T-helper 2 cell (primary cell): Measurements from ENCODE around the gene DUSP10.

ENCODE experiments used
- DNase-seq, 5 experiments: peaks; one replicate each; pipeline versions ENCODE4 v3.0.0 to v3.0.0-alpha.2; 2012 to 2022
- total RNA-seq, 2 donors: gene quantifications; one replicate each; lab custom pipeline; 2026; lab: John Stamatoyannopoulos, UW

The DUSP10 gene
- total RNA-seq = 243 to 264 reads per million in 2 donors

GRCh38 chr1:221741703-221742554 lies at the start of gene DUSP10:
Gene DUSP10, minus strand, starts transcription at chr1:221742089. Its CDS starts 2,345 bp downstream, at chr1:221739744.
- DNase-seq = peak; percentile 89 to 100 (median 98)

GRCh38 chr1:221788466-221788865 lies 46.6 kb upstream of the DUSP10 start:
- DNase-seq = no peak

GRCh38 chr1:221786647-221787046 lies 44.8 kb upstream of the DUSP10 start:
- no peak for DNase-seq

- peak in 2 of 5 experiments; percentile 26 to 74 for DNase-seq
These were observed 42.0 kb upstream of the DUSP10 start for GRCh38 chr1:221783936-221784335.

- DNase-seq = peak in 2 of 5 experiments; percentile 47 to 84
These were observed 41.5 kb upstream of the DUSP10 start for GRCh38 chr1:221783437-221783836.

GRCh38 chr1:221782970-221783369 lies 41.1 kb upstream of the DUSP10 start:
- peak in 1 of 5 experiments; percentile 35 for DNase-seq

- DNase-seq = no peak
These were observed 40.6 kb upstream of the DUSP10 start for GRCh38 chr1:221782477-221782876.

- DNase-seq = no peak
These were observed 39.3 kb upstream of the DUSP10 start for GRCh38 chr1:221781102-221781755.

GRCh38 chr1:221780175-221780574 lies 38.3 kb upstream of the DUSP10 start:
- DNase-seq = no peak

GRCh38 chr1:221779771-221780170 lies 37.9 kb upstream of the DUSP10 start:
- no peak for DNase-seq

- DNase-seq = peak in 2 of 5 experiments; percentile 56 to 87
These were observed 36.8 kb upstream of the DUSP10 start for GRCh38 chr1:221778535-221779142.

- DNase-seq = peak in 2 of 5 experiments; percentile 43 to 54
These were observed 36.2 kb upstream of the DUSP10 start for GRCh38 chr1:221778125-221778524.

- DNase-seq = peak in 3 of 5 experiments; percentile 7 to 88 (median 85)
These were observed 35.7 kb upstream of the DUSP10 start for GRCh38 chr1:221777431-221778072.

GRCh38 chr1:221776495-221777301 lies 34.8 kb upstream of the DUSP10 start:
- DNase-seq = peak in 1 of 5 experiments; percentile 47

- no peak for DNase-seq
These were observed 33.3 kb upstream of the DUSP10 start for GRCh38 chr1:221775206-221775605.

GRCh38 chr1:221774054-221774842 lies 32.4 kb upstream of the DUSP10 start:
- DNase-seq = no peak

GRCh38 chr1:221773383-221773782 lies 31.5 kb upstream of the DUSP10 start:
- no peak for DNase-seq

GRCh38 chr1:221772117-221772516 lies 30.2 kb upstream of the DUSP10 start:
- DNase-seq = no peak

- no peak for DNase-seq
These were observed 26.7 kb upstream of the DUSP10 start for GRCh38 chr1:221768444-221769066.

- DNase-seq = no peak
These were observed 24.3 kb upstream of the DUSP10 start for GRCh38 chr1:221766210-221766609.

- no peak for DNase-seq
These were observed 23.6 kb upstream of the DUSP10 start for GRCh38 chr1:221765527-221765926.
